K562 (cell line): ENCODE data around the gene RIPPLY3. TPM values are rescaled to one million over a fixed set of nuclear protein-coding genes. Genes with fewer than 3 reads are reported as not detected.

Source experiments
- CEBPZ ChIP-seq: fragments of 150-350 bp; IDR thresholded peaks from 2 replicates; pipeline ENCODE4 v1.6.1; 2014; ENCODE audit warnings: low read depth, mild to moderate bottlenecking, low read length, borderline replicate concordance
- FOXO4 ChIP-seq: fragments of 450-650 bp; formaldehyde crosslinking; IDR thresholded peaks from 2 replicates; pipeline ENCODE4 v1.4.0; 2020; ENCODE audit warnings: mild to moderate bottlenecking, moderate library complexity
- HDAC2 ChIP-seq: fragments of 450-650 bp; IDR thresholded peaks from 2 replicates; pipeline ENCODE4 v1.6.1; 2016; ENCODE audit warnings: mild to moderate bottlenecking
- HOXB6 ChIP-seq: fragments of 250-450 bp; sonication (Bioruptor Pico); IDR thresholded peaks from 2 replicates; pipeline ENCODE4 v1.5.1; 2022; ENCODE audit warnings: mild to moderate bottlenecking, borderline replicate concordance
- MTA1 ChIP-seq: fragments of 450-650 bp; IDR thresholded peaks from 2 replicates; pipeline ENCODE4 v1.6.1; 2017; ENCODE audit warnings: borderline replicate concordance
- MTA3 ChIP-seq: fragments of 450-650 bp; formaldehyde crosslinking; IDR thresholded peaks from 2 replicates; pipeline ENCODE4 v1.6.1; 2017; ENCODE audit warnings: mild to moderate bottlenecking, borderline replicate concordance
- OTX1 ChIP-seq: fragments of 450-650 bp; formaldehyde crosslinking; IDR thresholded peaks from 2 replicates; pipeline ENCODE4 v1.4.0; 2022; ENCODE audit warnings: mild to moderate bottlenecking
- POLR2AphosphoS2 ChIP-seq: IDR thresholded peaks from 2 replicates; pipeline ENCODE4 v1.6.1; 2012; ENCODE audit warnings: low read length, improper control_type of control experiment
- TRIM28 ChIP-seq: fragments of 450-650 bp; IDR thresholded peaks from 2 replicates; pipeline ENCODE4 v1.6.1; 2017
- ZFP36 ChIP-seq: fragments of 150-350 bp; IDR thresholded peaks from 2 replicates; pipeline ENCODE4 v1.6.1; 2018; ENCODE audit warnings: low read length, low read depth; ENCODE audit not compliant: partially characterized antibody
- ZNF384 ChIP-seq: IDR thresholded peaks from 2 replicates; pipeline ENCODE4 v1.6.1; 2012; ENCODE audit warnings: low read depth, low read length, improper control_type of control experiment
- ZNF589 ChIP-seq: fragments of 200-800 bp; sonication (Bioruptor generic); IDR thresholded peaks from 2 replicates; pipeline ENCODE4 v1.6.1; 2016; ENCODE audit warnings: low read depth, missing genetic modification characterization, missing compliant biosample characterization
- polyA plus RNA-seq, 8 experiments: library from polyadenylated mRNA; depleted of rRNA in 4 of 8; stranded (reverse) in 5 of 8; unstranded in 3 of 8; fragments of >200 nt; fragmentation: Nextera tagmentation in 2 of 8; fragmentation: Illumina TruSeq in 1 of 8; extraction: Ambion mirVana in 2 of 8; extraction: Trizol in 1 of 8; gene quantifications; 2 replicates each; pipeline versions ENCODE4 v1.2.1 to v1.2.3, GENCODE V29; 2011 to 2014; ENCODE audit warnings: inconsistent platforms in 1 of 8, missing spikeins in 1 of 8
- total RNA-seq, 7 experiments: library from RNA; depleted of rRNA in 6 of 7; stranded (reverse); fragments of >200 nt in 6 of 7; fragmentation: Illumina TruSeq in 2 of 7; extraction: Trizol in 2 of 7; gene quantifications; 2 replicates each; pipeline versions ENCODE4 v1.2.1 to v1.2.3, GENCODE V29; 2011 to 2021; ENCODE audit warnings: low replicate concordance in 1 of 7
- TF ChIP-seq, protein P1 (sequence below), 2 experiments: fragments of 450-650 bp; IDR thresholded peaks; 2 replicates each; pipeline ENCODE4 v1.6.1; 2016
- TF ChIP-seq, protein P2 (sequence below): fragments of 450-650 bp; formaldehyde crosslinking; IDR thresholded peaks from 2 replicates; pipeline ENCODE4 v1.4.0; 2022; ENCODE audit warnings: missing genetic modification characterization

RIPPLY3 gene
- total and polyA plus RNA-seq, 9 of the 15 experiments (the other 6 are each of a cell fraction or from before 2014, with no cell fraction given) = not detected

DNA sequence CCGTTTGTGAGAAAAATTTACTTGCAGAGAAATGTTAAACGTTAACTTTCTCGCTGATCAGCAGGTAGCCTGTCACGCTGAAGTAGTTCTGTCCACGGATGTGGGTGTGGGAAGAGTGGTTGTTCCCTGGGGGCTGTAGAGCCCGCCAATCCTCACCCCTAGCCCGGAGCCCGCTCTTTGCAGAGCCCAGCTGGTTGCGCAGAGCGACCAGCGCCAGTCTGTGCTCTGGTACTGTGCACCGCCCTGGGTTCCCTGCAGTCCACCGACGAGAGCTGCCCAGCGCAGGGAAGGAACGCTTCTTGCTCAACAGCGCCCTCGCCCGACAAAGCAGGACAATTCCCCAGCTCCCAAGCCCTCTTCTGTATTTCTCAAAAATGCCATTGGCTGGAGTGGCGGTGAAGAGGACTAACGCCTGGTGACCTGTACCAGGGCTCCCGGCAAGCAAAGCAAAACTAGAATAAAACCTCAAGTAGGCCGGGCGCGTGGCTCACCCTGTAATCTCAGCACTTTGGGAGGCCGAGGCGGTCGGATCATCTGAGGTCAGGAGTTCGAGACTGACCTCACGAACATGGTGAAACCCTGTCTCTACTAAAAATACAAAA lies 3.3 kb downstream of the RIPPLY3 start (continued):
- TF ChIP-seq CEBPZ (no peak), MTA1 (no peak; the same call in 1 of the 2 replicates), OTX1 (no peak), HDAC2 (0 out of 2 replicates have a peak, but pooled peaks have one; percentile 38), POLR2AphosphoS2 (no peak), FOXO4 (0 out of 2 replicates have a peak, but pooled peaks have one; percentile 55), ZFP36 (peak; percentile 22), HOXB6 (CRISPR knock-in tag) (no peak), TRIM28 (0 out of 2 replicates have a peak, but pooled peaks have one; percentile 28), MTA3 (peak; percentile 62; the same call in 1 of the 2 replicates), ZNF384 (peak; percentile 49; the same call in 1 of the 2 replicates), ZNF589 (CRISPR knock-in tag) (no peak)
- TF ChIP-seq, protein P1, sequence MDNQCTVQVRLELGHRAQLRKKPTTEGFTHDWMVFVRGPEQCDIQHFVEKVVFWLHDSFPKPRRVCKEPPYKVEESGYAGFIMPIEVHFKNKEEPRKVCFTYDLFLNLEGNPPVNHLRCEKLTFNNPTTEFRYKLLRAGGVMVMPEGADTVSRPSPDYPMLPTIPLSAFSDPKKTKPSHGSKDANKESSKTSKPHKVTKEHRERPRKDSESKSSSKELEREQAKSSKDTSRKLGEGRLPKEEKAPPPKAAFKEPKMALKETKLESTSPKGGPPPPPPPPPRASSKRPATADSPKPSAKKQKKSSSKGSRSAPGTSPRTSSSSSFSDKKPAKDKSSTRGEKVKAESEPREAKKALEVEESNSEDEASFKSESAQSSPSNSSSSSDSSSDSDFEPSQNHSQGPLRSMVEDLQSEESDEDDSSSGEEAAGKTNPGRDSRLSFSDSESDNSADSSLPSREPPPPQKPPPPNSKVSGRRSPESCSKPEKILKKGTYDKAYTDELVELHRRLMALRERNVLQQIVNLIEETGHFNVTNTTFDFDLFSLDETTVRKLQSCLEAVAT (IDR thresholded peaks at IDR 0.05) = 0 out of 4 replicates have a peak, but pooled peaks of 1 of the 2 experiments have one; percentile 4
- TF ChIP-seq, protein P2, sequence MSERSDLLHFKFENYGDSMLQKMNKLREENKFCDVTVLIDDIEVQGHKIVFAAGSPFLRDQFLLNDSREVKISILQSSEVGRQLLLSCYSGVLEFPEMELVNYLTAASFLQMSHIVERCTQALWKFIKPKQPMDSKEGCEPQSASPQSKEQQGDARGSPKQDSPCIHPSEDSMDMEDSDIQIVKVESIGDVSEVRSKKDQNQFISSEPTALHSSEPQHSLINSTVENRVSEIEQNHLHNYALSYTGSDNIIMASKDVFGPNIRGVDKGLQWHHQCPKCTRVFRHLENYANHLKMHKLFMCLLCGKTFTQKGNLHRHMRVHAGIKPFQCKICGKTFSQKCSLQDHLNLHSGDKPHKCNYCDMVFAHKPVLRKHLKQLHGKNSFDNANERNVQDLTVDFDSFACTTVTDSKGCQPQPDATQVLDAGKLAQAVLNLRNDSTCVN = 0 out of 2 replicates have a peak, but pooled peaks have one; percentile 17
